HepG2 (cell line): ENCODE data around the gene TMEM79. TPM values are rescaled to one million over a fixed set of nuclear protein-coding genes. Genes with fewer than 3 reads are reported as not detected.
A peak's percentile ranks its signal among the peaks of the same experiment; 100 is the strongest.

Experiments
- GABPA ChIP-seq, 2 experiments: IDR thresholded peaks; 2 replicates each; pipeline ENCODE4 v1.6.1; 2011 to 2016; ENCODE audit warnings: low read depth in 2 of 2, low read length in 1 of 2, missing biosample characterization in 1 of 2, missing genetic modification characterization in 1 of 2
- KDM5A ChIP-seq: fragments of 200-600 bp; sonication (generic); IDR thresholded peaks from 2 replicates; pipeline ENCODE4 v1.7.0; 2018; ENCODE audit warnings: antibody characterized with exemption, mild to moderate bottlenecking, low read length, borderline replicate concordance
- MAX ChIP-seq: IDR thresholded peaks from 2 replicates; pipeline ENCODE4 v1.6.1; 2012; ENCODE audit warnings: inconsistent platforms
- NFAT5 ChIP-seq: sonication (generic); formaldehyde crosslinking; IDR thresholded peaks from 2 replicates; pipeline ENCODE4 v1.4.0; 2020; ENCODE audit warnings: missing genetic modification reagents
- PATZ1 ChIP-seq: sonication (generic); formaldehyde crosslinking; IDR thresholded peaks from 2 replicates; pipeline ENCODE4 v1.4.0; 2020; ENCODE audit warnings: missing genetic modification reagents
- PHF20 ChIP-seq: sonication (generic); formaldehyde crosslinking; IDR thresholded peaks from 2 replicates; pipeline ENCODE4 v1.5.0; 2020; ENCODE audit warnings: mild to moderate bottlenecking, missing genetic modification reagents
- POLR2AphosphoS5 ChIP-seq: IDR thresholded peaks from 2 replicates; pipeline ENCODE4 v1.6.1; 2012; ENCODE audit warnings: low read depth, low read length
- TRIM22 ChIP-seq: fragments of 450-650 bp; IDR thresholded peaks from 2 replicates; pipeline ENCODE4 v1.6.1; 2017
- ZBTB37 ChIP-seq: sonication (generic); formaldehyde crosslinking; IDR thresholded peaks from 2 replicates; pipeline ENCODE4 v1.4.0; 2020; ENCODE audit warnings: mild to moderate bottlenecking, missing genetic modification reagents
- ZNF331 ChIP-seq: sonication (generic); formaldehyde crosslinking; IDR thresholded peaks from 2 replicates; pipeline ENCODE4 v1.4.0; 2020; ENCODE audit warnings: missing genetic modification reagents
- ZNF513 ChIP-seq: sonication (generic); formaldehyde crosslinking; conservative IDR thresholded peaks from 2 replicates; pipeline ENCODE4 v1.5.0; 2020; ENCODE audit warnings: missing genetic modification reagents
- ZNF766 ChIP-seq: sonication (generic); formaldehyde crosslinking; IDR thresholded peaks from 2 replicates; pipeline ENCODE4 v1.5.0; 2020; ENCODE audit warnings: missing genetic modification reagents, borderline replicate concordance
- polyA plus RNA-seq, 8 experiments: library from polyadenylated mRNA; depleted of rRNA in 3 of 8; stranded (reverse) in 7 of 8; unstranded in 1 of 8; fragments of >200 nt; fragmentation: Illumina TruSeq in 4 of 8; extraction: Trizol in 4 of 8; gene quantifications; 2 replicates each; pipeline versions ENCODE4 v1.2.1 to v1.2.3, GENCODE V29; 2011 to 2016; ENCODE audit warnings: low read depth in 4 of 8, missing spikeins in 1 of 8, mixed read lengths in 1 of 8; ENCODE audit not compliant: insufficient read depth in 1 of 8
- total RNA-seq, 5 experiments: library from RNA; depleted of rRNA; stranded (reverse); fragments of >200 nt; fragmentation: Illumina TruSeq; extraction: Trizol; gene quantifications; 2 replicates each; pipeline ENCODE4 v1.2.3, GENCODE V29; 2016; ENCODE audit warnings: low read depth in 1 of 5
- TF ChIP-seq, protein P1 (sequence below): sonication (generic); formaldehyde crosslinking; IDR thresholded peaks from 2 replicates; pipeline ENCODE4 v1.4.0; 2020; ENCODE audit warnings: missing genetic modification reagents

The TMEM79 gene
- total and polyA plus RNA-seq, 2 of the 13 experiments (the other 11 are each of a cell fraction or from before 2014, with no cell fraction given) = 1.2 to 1.9 TPM

DNA sequence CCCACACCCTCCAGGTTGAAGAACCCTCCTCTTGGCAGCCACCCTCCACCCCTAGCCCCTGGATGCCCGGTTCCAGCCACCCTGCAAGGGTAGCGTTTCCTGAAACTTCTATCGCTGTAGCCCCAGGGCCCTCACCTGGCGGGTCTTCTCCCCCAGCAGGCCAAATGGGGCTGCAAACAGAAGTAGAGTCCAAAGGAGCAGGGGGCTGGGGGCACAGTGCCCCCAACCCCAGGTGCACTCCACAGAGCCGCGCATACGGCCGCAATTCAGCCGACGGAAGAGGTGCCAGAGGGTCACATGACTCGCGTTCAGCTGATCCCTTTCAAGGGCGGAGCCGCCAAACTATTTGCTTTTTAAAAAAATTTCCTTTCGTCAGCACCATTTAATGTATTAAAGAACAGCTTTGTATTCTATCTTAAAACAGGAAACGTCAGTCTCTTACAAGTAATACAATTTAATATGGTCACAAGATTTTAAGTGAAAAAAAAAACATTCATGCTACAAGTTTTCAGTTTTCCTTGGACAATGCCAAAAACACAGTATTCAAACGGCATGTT lies 11.3 kb downstream of the TMEM79 start, which contains the start of gene GLMP (continued):
- TF ChIP-seq PATZ1 (CRISPR knock-in tag) = 0 out of 2 replicates have a peak, but pooled peaks have one; percentile 34
- TF ChIP-seq PHF20 (CRISPR knock-in tag) = peak; percentile 90
- TF ChIP-seq MAX = peak; percentile 54; the same call in 1 of the 2 replicates
- no peak for TF ChIP-seq ZNF331 (CRISPR knock-in tag)
- TF ChIP-seq TRIM22 = no peak
- no peak for TF ChIP-seq ZBTB37 (CRISPR knock-in tag)
- TF ChIP-seq ZNF766 (CRISPR knock-in tag) = 0 out of 2 replicates have a peak, but pooled peaks have one; percentile 49
- TF ChIP-seq GABPA (IDR thresholded peaks at IDR 0.05; ENCODE audit: low read depth, low read length) = no peak
- peak; percentile 50; the same call in 1 of the 2 replicates for TF ChIP-seq GABPA (CRISPR knock-in tag; IDR thresholded peaks at IDR 0.05; ENCODE audit: low read depth)
- peak; percentile 79 for TF ChIP-seq POLR2AphosphoS5
- TF ChIP-seq ZNF513 (CRISPR knock-in tag) = 0 out of 2 replicates have a peak, but pooled peaks have one; percentile 55
- no peak for TF ChIP-seq NFAT5 (CRISPR knock-in tag)
- TF ChIP-seq KDM5A = peak; percentile 96
- TF ChIP-seq, protein P1, sequence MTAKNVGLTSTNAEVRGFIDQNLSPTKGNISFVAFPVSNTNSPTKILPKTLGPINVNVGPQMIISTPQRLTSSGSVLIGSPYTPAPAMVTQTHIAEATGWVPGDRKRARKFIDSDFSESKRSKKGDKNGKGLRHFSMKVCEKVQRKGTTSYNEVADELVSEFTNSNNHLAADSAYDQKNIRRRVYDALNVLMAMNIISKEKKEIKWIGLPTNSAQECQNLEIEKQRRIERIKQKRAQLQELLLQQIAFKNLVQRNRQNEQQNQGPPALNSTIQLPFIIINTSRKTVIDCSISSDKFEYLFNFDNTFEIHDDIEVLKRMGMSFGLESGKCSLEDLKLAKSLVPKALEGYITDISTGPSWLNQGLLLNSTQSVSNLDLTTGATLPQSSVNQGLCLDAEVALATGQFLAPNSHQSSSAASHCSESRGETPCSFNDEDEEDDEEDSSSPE (CRISPR knock-in tag) = 0 out of 2 replicates have a peak, but pooled peaks have one; percentile 39
